Measurements from ENCODE around the gene SLC35B1. TPM values are rescaled to one million over a fixed set of nuclear protein-coding genes. Genes with fewer than 3 reads are reported as not detected.
A peak's percentile ranks its signal among the peaks of the same experiment; 100 is the strongest.

Gene SLC35B1
- total and polyA plus RNA-seq, 4 donors, result 40.2 to 90.7 (median 72.3) TPM

DNA sequence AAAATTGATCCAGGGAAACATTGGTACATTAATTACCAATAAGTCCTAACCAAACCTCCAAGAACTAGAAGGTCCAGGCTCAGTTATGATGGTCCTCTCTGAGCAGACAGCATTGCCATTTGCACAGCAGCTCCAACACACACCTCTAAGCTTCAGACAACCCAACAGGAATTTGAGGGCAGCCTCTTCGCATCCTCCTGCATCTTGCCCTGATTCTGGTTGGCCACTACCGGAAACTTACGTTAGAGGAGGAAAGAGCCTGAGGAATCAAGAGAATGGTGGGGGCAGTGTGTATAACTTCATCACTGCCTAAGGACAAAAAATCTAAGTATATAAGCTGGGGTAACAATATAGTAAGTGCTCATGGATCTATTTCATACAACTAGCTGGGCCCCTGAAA, 40.5 kb upstream of the SLC35B1 start:
- no peaks in the 10 kb centered on the region for H3K9me3 ChIP-seq (ENCODE audit: control insufficient read depth, insufficient read depth, low read length)
- no peak overlapping the region for H3K4me3 ChIP-seq (ENCODE audit: low read depth, low read length)
- WGBS (ENCODE audit: insufficient coverage), result no CpG with 5 or more reads among the region's 3 CpGs
- no peak for DNase-seq (ENCODE audit: low read depth in 4 of 6, low spot score in 6 of 6)
- no peaks in the 10 kb centered on the region for H3K36me3 ChIP-seq (ENCODE audit: control insufficient read depth, insufficient read depth, low read length)
- H3K4me1 ChIP-seq (ENCODE audit: control insufficient read depth, insufficient read depth, low read length), result no peaks in the 10 kb centered on the region
- H3K27ac ChIP-seq (ENCODE audit: low read depth, low read length), result no peak overlapping the region
- H3K27me3 ChIP-seq (ENCODE audit: control insufficient read depth, insufficient read depth, low read length), result no peaks in the 10 kb centered on the region

DNA sequence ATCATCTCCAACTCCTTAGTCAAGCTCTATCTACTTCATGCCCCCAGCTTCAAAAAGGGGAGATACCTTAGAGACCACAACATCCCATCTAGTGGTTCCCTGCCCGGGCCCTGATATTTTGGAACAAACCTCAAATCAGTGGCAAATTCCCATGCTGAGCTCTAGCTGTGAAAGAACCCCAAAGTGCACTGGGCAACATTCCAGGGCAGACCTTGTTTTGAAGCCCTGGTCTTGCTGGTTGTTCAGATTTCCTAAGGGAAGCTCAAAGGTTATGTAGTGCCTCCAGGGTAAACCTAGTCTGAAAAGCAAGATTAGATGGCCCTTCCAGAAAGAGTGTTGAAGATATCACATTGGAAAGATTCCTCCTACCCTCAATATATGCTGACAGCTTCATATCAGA, 39.9 kb upstream of the SLC35B1 start:
- H3K9me3 ChIP-seq (ENCODE audit: control insufficient read depth, insufficient read depth, low read length), result no peaks in the 10 kb centered on the region
- no peak overlapping the region for H3K4me3 ChIP-seq (ENCODE audit: low read depth, low read length)
- H3K27me3 ChIP-seq (ENCODE audit: control insufficient read depth, insufficient read depth, low read length), result no peaks in the 10 kb centered on the region
- no peaks in the 10 kb centered on the region for H3K36me3 ChIP-seq (ENCODE audit: control insufficient read depth, insufficient read depth, low read length)
- no peak overlapping the region for H3K27ac ChIP-seq (ENCODE audit: low read depth, low read length)
- DNase-seq (ENCODE audit: low read depth in 4 of 6, low spot score in 6 of 6), result no peak
- H3K4me1 ChIP-seq (ENCODE audit: control insufficient read depth, insufficient read depth, low read length), result no peaks in the 10 kb centered on the region
- 60% methylated on average over 1 of the region's 1 CpG for WGBS (ENCODE audit: insufficient coverage)

DNA sequence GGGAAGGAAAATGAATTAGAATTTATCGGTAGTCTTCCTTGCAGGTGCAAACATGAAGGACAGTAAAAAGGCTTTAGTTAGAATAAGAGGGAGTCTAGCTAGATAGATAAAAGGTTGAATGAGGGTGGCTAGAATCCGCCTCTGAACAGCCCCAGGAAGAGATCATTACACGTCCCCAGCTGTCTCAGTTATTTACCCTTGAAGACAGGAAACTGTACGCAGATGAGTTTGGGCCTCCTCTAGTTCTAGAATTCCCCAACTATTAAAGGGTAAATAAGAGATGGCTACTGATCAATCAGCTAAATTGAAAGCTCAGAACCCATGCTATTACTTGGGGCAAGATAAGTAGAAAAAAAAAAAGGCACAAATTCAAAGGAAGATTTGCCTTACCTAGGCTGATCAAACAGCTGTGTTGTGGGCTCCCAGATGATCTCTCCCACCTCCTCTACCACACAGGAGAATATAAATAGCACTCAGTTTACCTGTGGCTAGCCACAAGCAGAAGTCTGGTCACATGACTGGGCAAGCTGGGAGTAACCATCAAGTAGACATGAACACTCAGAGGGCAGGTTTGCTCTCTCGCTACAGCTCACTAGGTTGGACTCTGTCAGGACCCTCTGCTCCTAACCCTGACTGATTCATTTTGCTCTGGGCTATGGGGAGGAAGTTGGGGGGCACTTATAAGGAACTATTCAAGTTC, 39.2 kb upstream of the SLC35B1 start:
- no peak for DNase-seq (ENCODE audit: low read depth in 4 of 6, low spot score in 6 of 6)
- no peaks in the 10 kb centered on the region for H3K9me3 ChIP-seq (ENCODE audit: control insufficient read depth, insufficient read depth, low read length)
- H3K4me1 ChIP-seq (ENCODE audit: control insufficient read depth, insufficient read depth, low read length), result no peaks in the 10 kb centered on the region
- H3K4me3 ChIP-seq (ENCODE audit: low read depth, low read length), result no peak overlapping the region
- no peak overlapping the region for H3K27ac ChIP-seq (ENCODE audit: low read depth, low read length)
- WGBS (ENCODE audit: insufficient coverage), result 80% methylated on average over 2 of the region's 5 CpGs
- H3K27me3 ChIP-seq (ENCODE audit: control insufficient read depth, insufficient read depth, low read length), result no peaks in the 10 kb centered on the region
- H3K36me3 ChIP-seq (ENCODE audit: control insufficient read depth, insufficient read depth, low read length), result no peaks in the 10 kb centered on the region

DNA sequence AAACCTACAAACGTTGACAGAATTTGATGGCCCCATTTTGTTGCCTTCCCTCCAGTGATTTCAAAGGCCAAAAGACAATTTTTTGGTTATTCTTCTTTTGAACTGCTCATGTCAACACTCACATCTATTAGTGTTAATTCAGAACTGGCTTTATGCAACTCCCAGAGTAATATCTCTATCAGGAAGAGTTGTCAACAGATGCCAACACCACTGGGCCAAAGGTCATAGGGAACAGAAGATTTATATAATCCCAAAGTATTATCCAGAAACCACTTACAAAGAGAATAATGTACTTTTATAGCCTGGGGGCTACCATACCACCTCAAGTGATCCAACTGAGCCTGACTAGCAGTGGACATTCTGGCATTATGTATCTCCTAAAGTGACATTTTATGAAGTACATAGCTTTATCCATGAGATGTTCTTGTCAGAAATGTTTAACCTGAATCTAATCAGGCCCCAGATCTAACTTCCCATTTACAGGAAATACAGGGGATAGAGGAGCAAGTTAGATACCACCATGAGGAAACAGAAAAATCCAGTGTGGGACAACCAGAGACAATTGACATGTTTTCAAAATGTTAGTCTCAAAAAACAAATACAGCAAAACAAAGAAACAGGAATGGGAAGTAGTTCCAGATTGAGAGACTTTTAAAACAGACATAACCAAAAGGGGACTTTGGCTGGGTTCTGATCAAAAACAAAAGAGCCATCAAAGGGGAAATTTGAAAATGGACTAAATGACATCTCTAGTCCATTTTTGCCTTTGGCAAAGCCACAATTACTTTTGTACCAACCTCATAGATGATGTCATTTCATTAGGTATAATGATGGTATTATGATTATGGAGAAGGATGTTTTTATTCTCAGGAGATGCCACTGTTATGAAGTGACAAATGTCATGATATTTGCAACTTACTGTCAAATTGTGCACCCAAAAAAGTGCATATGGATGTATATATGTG, 37.7 kb upstream of the SLC35B1 start:
- WGBS (ENCODE audit: insufficient coverage), result no CpG with 5 or more reads among the region's 1 CpG
- no peak overlapping the region for H3K4me3 ChIP-seq (ENCODE audit: low read depth, low read length)
- no peak overlapping the region for H3K27ac ChIP-seq (ENCODE audit: low read depth, low read length)
- no peaks in the 10 kb centered on the region for H3K27me3 ChIP-seq (ENCODE audit: control insufficient read depth, insufficient read depth, low read length)
- H3K4me1 ChIP-seq (ENCODE audit: control insufficient read depth, insufficient read depth, low read length), result no peaks in the 10 kb centered on the region
- no peak for DNase-seq (ENCODE audit: low read depth in 4 of 6, low spot score in 6 of 6)
- no peaks in the 10 kb centered on the region for H3K9me3 ChIP-seq (ENCODE audit: control insufficient read depth, insufficient read depth, low read length)
- no peaks in the 10 kb centered on the region for H3K36me3 ChIP-seq (ENCODE audit: control insufficient read depth, insufficient read depth, low read length)

DNA sequence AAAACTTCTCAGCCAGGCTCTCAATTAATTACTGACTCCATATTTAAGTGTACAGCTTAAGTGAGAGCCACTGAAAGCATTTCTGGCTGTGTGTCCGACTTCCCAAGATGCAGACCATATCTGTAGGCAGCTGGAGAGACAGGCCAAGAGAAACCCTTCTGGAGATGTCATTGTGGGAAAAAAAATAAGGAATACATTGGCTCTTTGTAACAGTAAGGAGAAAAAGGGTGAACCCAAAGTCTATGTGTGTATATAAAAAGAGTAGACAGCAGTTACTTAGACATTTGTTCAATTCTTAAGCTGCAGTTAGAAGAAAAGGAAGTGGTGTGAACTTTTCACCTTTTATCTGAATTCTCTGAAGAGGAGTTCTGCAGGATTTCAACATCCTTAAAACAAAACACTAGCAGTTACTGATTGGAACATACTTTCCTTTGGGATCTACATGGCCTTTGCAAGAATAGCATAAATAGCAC, 34.4 kb upstream of the SLC35B1 start:
- DNase-seq (ENCODE audit: low read depth in 4 of 6, low spot score in 6 of 6), result no peak
- WGBS (ENCODE audit: insufficient coverage), result 25% methylated on average over 1 of the region's 1 CpG
- Histone ChIP-seq H3K4me1 (ENCODE audit: control insufficient read depth, insufficient read depth, low read length) (peaks cover 3% of the 10 kb centered on the region), H3K36me3 (ENCODE audit: control insufficient read depth, insufficient read depth, low read length) (no peaks in the 10 kb centered on the region), H3K4me3 (ENCODE audit: low read depth, low read length) (no peak overlapping the region), H3K27me3 (ENCODE audit: control insufficient read depth, insufficient read depth, low read length) (no peaks in the 10 kb centered on the region), H3K9me3 (ENCODE audit: control insufficient read depth, insufficient read depth, low read length) (no peaks in the 10 kb centered on the region), H3K27ac (ENCODE audit: low read depth, low read length) (peak overlapping the region; percentile 41)

DNA sequence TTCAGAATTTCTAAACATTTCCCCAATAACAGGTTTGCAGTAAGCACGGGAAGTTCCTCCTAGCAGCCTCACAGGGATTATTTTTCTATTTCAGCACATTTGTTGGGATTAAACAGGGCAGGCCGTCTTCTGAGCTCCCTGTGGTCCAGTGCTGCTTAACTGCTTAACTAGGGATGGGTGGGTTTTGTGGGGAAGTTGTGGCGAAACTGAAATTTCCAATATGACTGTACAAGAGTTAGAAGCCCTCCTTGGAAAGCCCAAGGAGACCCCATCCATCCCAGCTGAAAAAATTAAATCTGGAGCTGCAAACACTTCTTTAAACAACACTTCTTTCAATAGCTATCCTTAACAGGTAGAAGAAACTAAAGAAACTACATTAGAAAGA, 33.9 kb upstream of the SLC35B1 start:
- Histone ChIP-seq H3K4me1 (ENCODE audit: control insufficient read depth, insufficient read depth, low read length) (peaks cover 3% of the 10 kb centered on the region), H3K36me3 (ENCODE audit: control insufficient read depth, insufficient read depth, low read length) (no peaks in the 10 kb centered on the region), H3K27ac (ENCODE audit: low read depth, low read length) (no peak overlapping the region), H3K9me3 (ENCODE audit: control insufficient read depth, insufficient read depth, low read length) (no peaks in the 10 kb centered on the region), H3K27me3 (ENCODE audit: control insufficient read depth, insufficient read depth, low read length) (no peaks in the 10 kb centered on the region), H3K4me3 (ENCODE audit: low read depth, low read length) (no peak overlapping the region)
- no peak for DNase-seq (ENCODE audit: low read depth in 4 of 6, low spot score in 6 of 6)
- no CpG with 5 or more reads among the region's 3 CpGs for whole genome bisulfite sequencing (ENCODE audit: insufficient coverage)

DNA sequence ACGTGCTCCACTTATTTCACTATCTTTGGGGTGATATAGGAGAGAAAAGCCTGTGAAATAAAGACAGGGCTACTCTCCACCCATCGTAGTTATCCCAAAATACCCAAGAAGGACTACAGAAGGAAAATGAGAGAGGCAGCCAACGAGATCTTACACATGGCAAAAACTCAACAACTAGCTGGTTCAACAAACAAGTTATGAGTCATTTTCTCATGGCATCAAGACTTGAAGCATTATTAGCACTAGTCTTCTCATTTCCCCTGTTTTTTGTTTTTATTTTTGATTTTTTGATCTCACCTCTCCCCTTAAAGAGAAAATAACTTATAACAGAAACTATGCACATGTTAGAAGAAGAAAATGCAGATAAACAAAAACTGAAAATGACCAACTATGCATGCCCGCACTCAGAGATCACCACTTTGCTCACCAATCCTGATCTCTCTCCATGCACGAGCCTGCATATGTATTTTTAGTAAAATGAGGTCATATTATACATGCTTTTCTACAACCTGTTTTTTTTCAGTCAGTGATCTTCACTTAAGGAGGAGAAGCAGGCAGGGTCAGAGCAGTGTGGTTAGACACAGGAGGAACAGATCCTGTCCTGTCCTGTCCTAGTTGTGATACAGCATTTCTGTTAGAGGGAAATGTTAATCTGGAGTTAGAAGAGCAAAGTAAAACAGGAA, 33.4 kb upstream of the SLC35B1 start:
- H3K36me3 ChIP-seq (ENCODE audit: control insufficient read depth, insufficient read depth, low read length), result no peaks in the 10 kb centered on the region
- H3K27ac ChIP-seq (ENCODE audit: low read depth, low read length), result no peak overlapping the region
- no CpG with 5 or more reads among the region's 5 CpGs for WGBS (ENCODE audit: insufficient coverage)
- peaks cover 3% of the 10 kb centered on the region for H3K4me1 ChIP-seq (ENCODE audit: control insufficient read depth, insufficient read depth, low read length)
- DNase-seq (ENCODE audit: low read depth in 4 of 6, low spot score in 6 of 6), result no peak
- no peaks in the 10 kb centered on the region for H3K27me3 ChIP-seq (ENCODE audit: control insufficient read depth, insufficient read depth, low read length)
- no peaks in the 10 kb centered on the region for H3K9me3 ChIP-seq (ENCODE audit: control insufficient read depth, insufficient read depth, low read length)
- no peak overlapping the region for H3K4me3 ChIP-seq (ENCODE audit: low read depth, low read length)

DNA sequence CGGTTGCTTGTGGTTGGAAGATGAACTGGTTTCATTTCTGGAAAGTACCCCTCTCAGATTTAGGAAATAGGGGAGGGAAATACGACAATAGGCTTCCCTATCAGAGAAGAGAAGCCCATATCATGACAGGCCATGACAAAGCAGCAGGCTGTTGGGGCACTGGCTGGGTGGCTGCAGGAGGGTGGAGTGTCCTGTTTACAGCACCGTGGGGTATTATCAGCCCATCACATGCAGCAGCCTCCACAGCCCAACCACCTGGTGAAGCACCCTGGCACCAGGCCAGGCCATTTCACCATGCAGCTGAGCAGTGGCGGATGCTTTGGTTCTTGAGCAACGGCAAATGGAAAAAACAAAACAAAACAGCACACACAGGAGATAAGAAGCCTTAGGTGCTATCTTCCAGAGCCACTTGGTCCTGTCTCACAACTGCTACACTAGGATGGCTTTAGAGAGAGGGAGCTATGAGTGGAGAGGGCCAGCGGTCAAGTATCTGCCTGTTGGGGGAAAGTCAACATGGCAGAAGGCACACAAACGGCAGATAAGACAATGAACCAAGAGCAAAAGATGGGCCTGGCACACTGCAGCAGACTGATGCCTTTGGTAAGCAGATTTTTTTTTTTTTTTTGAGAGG, 32.0 kb upstream of the SLC35B1 start:
- Histone ChIP-seq H3K9me3 (ENCODE audit: control insufficient read depth, insufficient read depth, low read length) (no peaks in the 10 kb centered on the region), H3K27ac (ENCODE audit: low read depth, low read length) (no peak overlapping the region), H3K4me1 (ENCODE audit: control insufficient read depth, insufficient read depth, low read length) (peaks cover 3% of the 10 kb centered on the region), H3K36me3 (ENCODE audit: control insufficient read depth, insufficient read depth, low read length) (no peaks in the 10 kb centered on the region), H3K4me3 (ENCODE audit: low read depth, low read length) (no peak overlapping the region), H3K27me3 (ENCODE audit: control insufficient read depth, insufficient read depth, low read length) (no peaks in the 10 kb centered on the region)
- WGBS (ENCODE audit: insufficient coverage), result 74% methylated on average over 2 of the region's 7 CpGs
- peak in 1 of 6 donors; percentile 52 for DNase-seq (ENCODE audit: low read depth in 4 of 6, low spot score in 6 of 6)

DNA sequence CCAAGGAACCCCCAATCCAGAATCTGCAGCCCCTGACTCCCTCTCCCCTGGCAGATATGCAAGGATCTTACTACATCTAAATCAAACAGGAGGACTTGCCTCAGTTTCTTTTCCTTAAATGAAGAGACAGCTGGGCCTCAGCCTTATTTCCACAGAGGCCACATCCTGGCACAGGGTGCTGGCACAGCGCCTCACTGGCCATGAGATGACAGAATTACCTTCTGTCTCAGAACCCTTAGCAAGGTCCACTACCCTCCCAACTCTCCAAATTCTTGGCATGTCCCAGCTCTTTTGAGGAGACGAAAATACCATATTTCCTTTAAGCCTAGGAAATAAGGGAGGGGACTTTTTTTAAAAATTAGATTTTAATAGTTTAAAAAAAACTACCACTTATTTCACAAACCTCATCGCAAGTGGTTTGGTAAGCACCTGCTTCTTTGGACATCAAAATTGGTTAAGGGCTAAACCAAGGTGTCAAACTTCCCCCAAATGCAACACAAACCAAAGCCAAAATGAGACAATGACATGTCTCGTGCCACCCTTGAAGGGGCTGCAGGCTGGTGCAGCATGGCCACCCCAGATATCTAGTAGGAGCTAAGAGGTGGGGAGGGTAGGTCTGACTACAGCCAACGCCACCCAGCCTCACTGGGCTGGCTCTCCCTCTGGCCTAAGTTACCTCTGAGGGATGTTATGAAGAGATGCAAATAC, 30.8 kb upstream of the SLC35B1 start:
- Histone ChIP-seq H3K27me3 (ENCODE audit: control insufficient read depth, insufficient read depth, low read length) (no peaks in the 10 kb centered on the region), H3K36me3 (ENCODE audit: control insufficient read depth, insufficient read depth, low read length) (no peaks in the 10 kb centered on the region), H3K4me3 (ENCODE audit: low read depth, low read length) (no peak overlapping the region), H3K9me3 (ENCODE audit: control insufficient read depth, insufficient read depth, low read length) (no peaks in the 10 kb centered on the region), H3K4me1 (ENCODE audit: control insufficient read depth, insufficient read depth, low read length) (peaks cover 3% of the 10 kb centered on the region), H3K27ac (ENCODE audit: low read depth, low read length) (no peak overlapping the region)
- 100% methylated on average over 1 of the region's 5 CpGs for WGBS (ENCODE audit: insufficient coverage)
- no peak for DNase-seq (ENCODE audit: low read depth in 4 of 6, low spot score in 6 of 6)

Data from spinal cord (tissue), 10 donors.